GM18511 (cell line): Measurements from ENCODE around the gene FKRP.

Source experiments
- ATAC-seq: cut with Tn5 transposase; IDR thresholded peaks from one replicate; pipeline ENCODE4 v1.9.1; 2021; ENCODE audit warnings: mild to moderate bottlenecking, moderate library complexity; ENCODE audit not compliant: unreplicated experiment

FKRP gene

DNA sequence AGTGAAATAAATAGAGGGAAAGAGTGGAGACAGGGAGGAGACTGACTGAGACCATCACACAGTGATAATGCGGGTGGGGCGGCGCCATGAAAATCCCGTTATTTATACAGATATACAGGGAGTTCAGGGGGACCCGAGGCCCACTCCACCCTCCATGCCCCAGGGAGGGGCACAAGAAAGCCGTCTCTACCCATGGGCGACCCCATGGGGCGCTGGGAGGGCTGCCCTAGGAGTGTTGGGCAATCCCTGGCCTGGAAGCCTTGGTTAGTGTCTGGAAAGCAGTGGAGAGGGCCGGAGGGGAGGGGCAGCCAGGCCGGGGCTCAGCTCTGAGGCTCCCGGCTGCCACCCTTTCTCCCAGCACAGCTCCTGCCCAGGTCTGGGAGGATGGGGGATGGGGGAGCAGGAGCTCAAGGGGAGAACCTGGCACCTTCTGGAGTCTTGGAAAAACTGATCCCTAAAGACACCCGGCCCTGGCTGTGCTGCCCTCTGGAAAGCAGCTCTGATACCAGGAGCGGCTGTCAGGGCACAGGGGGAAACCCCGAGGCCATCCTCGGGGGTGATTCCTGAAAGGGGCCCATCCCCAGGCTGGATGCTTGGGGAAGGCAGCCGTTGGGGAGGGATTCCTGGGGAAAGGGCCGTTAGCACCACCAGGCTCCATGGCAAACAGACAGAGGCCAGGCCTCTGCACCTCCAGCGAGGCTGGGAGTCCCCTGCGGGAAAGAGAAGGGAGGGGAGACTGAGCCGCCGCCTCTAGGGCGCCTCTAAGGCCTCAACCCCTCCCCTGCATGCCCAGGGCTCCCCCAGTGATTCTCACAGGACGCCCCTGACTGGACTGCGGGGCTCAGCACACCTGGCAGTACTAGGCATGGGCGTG is 26.0 kb upstream of the FKRP start:
- ATAC-seq, result no peak

DNA sequence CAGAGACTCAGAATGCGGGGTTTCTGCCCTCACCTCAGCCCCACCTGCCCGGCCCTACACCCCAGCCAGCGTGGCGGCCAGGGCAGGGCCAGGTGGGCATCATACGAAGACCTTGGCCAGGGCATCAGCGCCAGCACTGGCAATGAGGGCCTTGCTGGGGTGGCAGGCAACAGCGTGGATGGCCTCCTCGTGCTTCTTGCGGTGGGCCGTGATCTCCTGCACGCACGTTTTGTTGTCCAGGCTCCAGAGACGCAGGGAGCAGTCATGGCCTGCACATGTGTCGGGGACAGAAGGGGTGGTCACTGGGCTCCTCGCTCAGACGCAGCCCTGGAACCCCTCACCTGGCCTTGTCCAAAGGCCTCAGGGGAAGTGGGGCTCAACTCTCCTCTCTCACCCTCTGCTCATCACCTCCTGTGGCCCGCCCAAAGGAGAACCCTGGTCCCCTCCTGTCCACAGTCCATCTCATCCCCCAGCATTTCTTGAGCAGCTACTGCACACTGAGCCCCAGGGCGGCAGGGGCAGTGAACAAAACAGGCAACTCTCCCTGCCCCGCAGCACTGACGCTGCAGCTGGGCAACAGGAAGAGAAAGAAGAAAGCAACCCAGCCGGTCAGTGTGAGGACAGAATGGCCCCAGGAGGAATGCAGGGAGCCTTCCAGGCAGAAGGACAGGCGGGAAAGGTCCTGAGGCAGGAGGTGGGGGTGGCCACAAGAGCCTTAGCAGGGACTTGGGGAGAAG is 25.2 kb upstream of the FKRP start:
- no peak for ATAC-seq

DNA sequence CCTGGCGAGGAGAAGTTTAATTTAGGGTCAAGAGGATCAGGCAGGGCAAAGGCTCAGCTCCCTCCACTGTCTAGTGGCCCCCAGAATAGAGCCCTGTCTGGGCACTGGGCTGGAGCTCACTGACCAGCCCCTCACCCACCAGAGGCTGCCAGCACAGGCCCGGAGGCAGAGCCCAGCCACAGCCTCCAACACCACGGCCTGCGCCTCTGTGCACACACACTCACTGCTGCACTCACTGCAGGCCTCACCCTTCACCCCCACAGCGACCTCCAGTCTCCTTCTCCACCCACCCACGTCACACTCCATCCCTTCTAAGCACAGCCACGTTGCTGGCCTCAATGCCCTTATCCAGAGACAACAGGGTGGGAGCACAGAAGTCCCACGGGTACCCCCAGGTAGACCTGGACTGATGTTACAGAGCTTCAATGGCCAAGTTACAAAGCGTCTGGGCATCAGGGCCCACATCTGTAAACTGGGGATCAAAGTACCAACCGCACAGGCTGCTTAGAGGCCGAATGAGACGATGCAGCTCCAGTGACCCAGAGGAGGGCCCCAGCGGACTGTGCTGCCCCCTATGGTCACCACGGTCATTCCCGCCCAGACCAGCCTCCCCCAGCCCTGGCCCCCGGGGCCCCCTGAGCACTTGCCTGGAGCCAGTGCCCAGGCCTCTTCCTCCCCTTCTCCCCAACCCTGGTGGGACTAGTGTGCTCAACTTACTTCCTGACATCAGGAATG is 24.4 kb upstream of the FKRP start:
- no peak for ATAC-seq

DNA sequence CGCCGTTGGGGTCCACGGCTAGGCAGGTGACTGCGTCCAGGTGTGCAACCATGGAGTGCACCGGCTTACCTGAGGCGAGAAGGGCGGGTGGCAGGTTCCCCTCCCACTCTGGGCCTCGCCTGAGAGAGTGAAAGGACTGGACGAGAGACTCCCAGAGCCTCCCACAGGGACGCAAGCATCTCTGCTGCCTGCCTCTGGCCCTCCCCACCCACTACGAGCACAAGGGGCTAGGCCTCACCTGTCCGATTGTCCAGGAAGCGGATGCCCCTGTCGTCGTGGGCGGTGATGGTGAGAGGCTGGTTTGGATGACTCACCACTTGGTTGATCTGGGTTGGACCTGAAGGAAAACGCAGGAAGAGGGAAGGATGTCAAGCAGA is 23.9 kb upstream of the FKRP start:
- no peak for ATAC-seq

DNA sequence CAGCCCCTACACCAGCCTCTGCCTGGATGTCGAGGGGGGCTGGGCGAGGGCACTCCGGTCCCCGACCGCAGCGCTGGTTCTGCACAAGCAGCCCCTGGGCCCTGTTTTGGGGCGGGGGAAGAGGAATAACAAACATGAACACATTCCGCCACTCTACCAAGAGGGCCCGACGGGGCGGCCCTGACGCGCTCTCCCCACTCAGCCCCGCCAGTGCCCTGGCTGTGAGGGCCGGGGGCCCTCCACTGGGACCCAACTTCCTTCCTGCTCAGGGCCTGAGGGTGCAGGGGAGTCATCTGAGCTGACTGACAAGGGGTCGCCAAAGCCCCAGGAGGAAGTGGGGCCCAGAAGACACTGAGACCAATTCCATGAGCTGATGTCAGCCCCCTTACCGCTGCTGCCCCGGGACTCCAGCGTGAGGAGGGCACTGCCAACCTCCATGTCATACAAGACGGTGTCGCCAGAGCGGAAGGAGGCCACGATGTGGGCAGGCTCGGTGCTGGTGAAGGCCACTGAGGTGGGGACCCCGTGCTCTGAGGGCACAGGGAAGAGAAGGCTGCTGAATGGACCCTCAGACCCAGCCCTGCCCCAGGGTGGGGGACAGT is 23.3 kb upstream of the FKRP start:
- no peak for ATAC-seq

DNA sequence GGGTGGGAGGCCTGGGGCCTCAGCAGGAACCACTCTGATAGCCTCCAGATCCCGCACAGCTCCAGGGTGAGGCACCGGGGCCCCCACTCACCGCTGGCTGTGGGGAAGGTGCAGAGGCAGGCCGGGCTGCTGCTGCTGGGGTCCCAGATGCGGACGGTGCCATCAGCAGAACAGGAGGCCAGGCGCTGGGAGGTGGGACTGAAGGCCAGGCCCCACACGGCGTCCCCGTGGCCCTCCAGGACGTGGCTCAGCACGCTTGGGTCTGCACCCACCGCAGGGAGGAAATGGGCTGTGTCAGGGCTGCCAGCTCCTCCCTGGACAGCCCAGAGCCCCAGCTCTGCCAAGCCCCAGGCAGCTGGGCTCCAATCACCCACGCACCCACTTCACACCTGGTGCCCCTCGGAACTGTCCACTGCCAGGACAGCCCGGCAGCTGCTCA is 22.8 kb upstream of the FKRP start:
- ATAC-seq, result no peak

DNA sequence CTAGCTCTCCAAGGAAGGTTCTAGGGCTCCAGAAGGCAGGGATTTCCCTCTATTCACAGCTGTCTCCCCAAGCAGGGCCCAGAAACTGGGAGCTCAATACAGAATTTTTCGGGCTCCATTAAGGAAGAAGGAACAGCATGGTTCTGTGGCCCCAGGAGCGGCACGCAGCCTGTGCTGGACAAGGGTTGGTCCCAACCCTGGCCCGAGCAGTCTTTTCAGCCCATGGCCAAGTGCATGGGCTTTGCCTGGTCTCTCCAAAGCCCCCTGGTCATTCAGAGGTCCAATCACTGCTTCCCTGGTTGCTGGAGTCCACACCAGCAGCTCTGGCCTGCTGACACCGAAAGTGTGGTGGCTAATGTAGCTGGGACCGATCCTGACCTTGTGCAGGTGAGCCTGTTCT is 22.4 kb upstream of the FKRP start:
- no peak for ATAC-seq

DNA sequence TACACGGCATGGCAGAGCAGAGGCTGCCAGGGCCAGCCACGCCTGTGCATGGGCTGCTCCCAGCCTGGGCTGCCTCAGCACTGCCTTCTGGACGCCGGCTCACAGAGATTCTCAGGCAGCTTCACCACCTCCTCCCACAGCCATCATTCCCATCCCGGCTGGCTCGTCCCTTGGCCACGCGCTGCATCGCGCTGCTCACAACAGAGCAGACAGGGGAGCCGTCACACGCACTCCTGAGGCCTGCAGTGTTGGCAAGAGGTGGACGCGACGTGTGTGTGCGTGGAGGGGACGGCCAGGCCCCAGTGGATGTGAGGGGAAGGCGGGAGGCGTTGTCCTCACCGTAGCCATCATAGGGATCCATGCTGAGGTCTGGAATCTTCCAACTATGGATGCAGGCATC is 21.4 kb upstream of the FKRP start:
- ATAC-seq, result no peak

DNA sequence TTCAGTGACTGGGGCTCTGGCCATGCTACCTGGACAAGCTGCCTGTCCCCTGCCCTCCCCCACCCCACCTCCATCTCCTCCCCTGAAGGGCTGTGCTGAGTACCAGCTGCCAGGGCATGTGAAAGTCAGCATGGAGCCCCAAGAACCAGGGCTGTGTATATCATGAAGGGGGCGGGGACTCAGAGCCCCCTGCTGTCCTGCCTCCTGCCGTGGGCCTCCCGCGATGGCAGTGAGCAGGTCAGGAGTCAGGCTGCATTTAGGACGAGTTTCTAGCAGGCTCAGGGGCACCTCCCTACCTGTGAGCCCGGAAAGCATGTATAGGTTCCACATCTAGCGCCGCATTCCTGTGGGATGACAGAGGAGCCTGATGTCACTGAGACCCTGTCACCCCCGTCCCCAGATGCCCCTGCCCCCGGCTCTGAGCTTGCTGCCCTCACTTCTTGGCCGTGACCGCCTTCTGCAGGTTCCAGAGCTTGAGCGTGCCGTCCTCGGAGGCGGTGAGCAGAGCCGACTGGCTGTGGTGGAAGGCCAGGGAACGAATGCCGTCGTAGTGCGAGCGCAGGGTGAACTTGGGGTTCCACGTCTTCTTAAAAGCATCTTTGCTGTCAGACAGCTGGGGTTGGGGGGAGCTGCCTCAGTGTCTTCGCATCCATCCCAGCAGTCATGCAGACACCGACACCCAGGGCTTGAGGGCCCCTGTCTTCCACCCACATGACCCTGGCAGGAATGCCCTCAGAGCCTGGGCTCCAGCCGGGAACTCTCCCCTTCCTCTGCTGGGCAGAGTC is 20.6 kb upstream of the FKRP start:
- ATAC-seq, result no peak

DNA sequence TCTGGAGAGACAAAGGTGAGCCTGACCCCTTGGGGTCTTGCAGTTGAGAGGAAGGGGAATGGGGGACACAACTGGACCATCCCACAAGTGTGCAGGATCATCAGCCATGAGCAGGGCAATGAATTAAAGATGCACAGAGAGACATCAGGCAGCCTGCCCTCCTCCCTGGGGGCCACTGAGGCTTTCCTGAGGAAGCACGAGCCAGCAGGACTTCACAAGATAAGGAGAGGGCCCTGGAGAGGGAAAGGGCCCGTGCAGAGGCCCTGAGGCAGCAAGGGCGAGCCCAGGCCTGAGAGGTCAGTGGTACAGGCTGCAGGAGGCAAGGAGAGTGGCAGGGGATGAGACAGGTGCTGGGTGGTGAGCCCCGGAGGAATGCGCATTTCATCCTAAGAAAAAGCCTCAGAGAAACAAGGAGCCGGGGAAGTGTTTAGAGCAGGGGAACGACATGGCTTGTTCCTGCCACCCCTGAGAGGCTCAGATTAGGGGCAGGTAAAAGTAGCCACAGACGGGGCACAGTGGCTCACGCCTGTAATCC is 19.9 kb upstream of the FKRP start:
- no peak for ATAC-seq

DNA sequence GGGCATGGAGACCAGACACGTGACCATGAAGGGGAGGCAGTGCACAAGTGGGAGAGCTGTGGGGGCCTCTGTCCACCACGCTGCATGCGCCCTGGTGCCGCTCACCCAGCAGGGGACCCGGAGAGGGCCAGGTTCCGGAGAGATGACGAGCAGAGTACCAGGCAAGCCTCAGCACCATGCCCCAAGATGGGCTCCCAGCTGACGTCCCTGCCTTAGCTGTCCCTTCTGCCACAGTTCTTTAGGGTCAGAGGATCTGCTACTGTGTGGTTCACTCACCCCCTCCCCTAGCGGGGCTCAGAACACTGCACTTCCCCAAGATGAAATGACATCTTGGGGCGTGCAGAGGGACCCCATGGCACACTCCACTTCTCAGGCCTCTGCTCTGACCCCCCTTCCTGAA is 19.3 kb upstream of the FKRP start:
- no peak for ATAC-seq

DNA sequence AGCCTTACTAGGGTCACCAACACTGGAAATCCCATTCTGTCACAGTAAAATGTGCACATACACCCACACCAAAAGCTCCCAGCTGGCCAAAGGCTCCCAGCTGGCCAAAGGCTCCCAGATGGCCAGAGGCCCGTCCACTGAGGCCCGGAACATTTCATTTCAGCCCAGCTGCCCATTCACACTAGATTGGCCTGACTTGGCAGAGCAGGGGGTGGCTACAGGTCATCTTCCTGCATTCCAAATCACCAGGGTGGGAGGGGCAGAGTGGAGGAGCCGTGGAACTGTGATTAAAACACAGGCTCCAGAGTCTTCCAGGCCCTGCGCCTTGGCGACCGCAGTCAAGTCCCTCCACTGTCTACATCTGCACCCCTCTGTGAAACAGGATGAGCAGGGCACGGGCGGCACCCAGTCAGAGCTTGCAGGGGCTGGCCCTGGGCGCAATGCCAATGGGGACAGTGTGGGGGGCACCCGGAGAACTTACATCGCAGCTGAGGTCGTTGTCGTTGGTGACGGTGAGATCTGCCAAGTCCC is 18.8 kb upstream of the FKRP start:
- ATAC-seq, result no peak

DNA sequence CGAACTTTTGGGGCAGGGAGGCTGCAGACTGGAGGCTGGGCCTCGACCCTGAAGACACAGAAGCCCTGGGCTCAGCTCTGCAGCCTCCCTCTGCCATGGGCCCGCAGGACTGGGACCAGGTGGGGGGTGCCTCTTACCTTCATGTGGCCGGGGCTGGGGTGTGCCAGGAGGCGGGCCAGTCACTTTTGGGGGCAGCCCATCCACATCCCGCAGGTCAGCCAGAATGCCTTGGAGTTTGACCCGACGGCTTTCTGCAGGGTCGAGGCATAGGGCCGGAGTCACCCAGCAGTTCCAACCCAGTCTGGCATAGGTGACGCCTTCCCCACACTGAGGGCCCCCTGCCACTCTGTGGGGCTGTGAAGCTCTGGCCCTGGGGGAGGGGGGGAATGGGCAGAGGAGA is 18.1 kb upstream of the FKRP start:
- no peak for ATAC-seq

DNA sequence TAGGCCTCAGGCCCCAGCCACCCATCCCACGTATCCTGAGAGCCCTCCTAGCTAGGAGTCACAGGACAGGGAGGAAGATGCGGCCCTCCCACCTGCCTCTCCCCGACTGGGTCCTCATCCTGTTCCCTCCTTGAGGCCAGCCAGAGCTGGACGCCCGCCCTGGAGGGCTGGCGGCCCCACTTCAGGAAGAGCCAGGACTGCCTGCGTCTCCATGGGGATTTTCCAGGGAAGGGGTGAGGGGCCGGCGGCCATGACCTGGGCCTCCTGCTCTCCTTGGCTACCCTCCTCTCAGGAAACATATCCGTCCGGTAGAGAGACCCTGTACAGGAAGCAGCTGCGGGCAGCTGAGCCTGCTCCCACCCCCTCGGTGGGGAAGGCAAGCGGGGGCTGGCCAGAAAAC is 17.6 kb upstream of the FKRP start:
- ATAC-seq, result no peak

DNA sequence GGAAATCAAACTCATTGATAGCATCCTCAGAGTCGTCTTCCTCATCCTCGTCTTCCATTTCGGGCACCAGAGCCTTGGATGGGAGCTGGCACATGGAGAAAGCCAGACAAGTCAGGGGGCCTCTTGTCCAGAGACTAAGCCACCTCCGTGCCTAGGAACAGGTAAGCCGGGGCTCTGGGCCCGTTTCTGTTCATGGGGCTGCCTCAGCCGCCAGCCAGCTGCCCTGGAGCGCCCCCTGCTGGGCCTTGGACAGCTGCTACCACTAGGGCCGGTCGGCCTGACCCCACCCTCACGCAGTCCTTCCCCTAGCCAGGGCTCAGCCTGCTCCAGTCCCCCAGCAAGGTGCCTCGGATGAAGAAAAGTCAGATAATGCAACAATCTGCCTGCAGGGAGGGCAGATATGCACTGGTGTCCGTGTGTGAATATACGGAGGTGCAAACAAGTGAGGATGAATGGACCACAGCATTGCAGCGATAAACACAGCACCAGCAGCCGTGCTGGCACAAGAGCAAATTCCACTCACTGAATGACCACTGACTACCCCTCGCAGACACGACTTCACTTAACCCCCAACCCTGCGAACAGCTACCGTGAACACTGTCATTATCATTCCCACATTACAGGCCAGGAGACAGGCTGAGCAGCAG is 17.0 kb upstream of the FKRP start:
- no peak for ATAC-seq

DNA sequence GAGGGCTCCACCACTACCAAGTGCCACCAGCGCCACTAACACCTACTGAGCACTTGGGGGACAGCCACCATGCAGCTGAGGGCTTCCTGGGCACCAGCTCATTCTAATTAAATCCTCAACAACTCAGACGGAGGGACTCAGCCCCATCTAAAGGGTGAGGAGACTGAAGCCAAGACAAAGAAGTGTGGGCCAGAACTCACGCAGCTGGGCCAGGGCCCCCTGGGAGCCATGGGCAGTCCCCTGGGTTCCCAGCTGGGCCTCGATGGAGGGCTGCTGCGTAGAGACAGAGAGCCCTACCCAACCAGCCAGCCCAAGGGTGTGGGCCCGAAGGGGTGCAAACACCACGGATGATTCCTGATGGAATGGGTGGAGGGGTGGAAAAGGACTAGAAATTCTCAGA is 16.2 kb upstream of the FKRP start:
- ATAC-seq, result no peak

DNA sequence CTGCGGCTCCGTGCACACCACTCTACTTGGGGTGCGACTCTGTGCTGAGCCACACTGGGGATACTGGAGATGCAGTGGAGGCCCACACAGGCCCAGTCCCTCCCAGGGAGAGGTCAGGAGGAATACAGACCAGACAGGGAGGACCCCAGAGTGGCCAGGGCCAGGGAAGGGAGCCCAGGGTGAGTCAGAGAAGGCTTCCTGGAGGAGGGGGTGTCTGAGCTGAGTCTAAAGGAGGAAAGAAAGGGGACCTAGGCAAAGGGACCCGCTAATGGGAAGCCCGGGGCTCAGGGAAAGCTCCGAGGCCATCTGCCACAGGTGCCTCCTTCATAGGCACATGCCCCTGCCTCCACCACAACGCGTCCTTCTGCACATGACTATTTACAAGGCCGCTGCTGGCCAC is 15.7 kb upstream of the FKRP start:
- ATAC-seq, result no peak

DNA sequence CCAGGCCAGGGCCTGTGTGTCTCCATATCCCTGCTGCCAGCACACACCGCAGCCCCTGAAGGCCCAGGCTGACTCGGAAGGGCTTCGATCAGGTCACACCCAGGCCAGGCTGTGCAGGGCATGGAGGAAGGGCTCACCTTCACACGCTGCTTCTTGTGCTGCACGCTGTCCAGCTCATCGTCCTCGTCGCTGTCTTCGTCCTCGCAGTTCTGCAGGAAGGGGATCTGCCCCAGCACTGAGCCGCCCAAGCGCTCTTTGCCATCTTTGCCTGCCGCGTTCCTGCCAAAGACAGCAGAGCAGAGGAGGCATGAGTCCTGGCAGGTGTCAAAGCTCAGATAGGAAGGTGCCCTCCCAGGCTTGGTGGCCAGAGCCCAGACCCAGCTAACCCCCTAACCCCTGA is 15.3 kb upstream of the FKRP start:
- no peak for ATAC-seq

DNA sequence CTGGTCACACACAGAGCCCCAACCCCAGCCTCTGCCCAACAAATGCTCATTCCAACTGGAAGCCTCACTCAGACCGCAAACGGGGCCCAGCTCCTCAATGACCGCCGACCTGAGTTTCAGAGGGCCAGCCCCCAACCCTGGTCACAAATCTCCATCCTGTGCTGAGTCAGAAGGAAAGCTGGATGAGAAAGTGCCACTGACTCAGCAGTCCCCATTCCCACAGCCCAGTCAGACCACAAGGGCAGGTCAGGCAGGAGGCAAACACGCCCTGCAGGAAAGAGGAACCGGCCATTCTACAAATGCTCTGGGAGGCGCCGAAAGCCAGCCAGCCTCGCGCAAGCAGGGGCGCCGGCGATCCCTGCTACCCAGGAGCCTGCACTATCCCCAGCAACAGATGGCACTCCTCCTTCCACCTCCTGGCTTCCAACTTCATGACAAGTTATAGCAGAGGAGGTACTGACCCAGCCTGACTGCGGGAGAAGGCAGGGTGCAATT is 14.8 kb upstream of the FKRP start:
- no peak for ATAC-seq
